HepG2 (cell line): ENCODE data around the gene NAT9. TPM values are rescaled to one million over a fixed set of nuclear protein-coding genes. Genes with fewer than 3 reads are reported as not detected.

Experiments
- ATAC-seq: fragments of 200-7000 bp; cut with Tn5 transposase; 3 replicates; pipeline ENCODE4 v1.9.1; 2020; ENCODE audit warnings: mild to moderate bottlenecking, moderate library complexity
- BruUV-seq: library from RNA; stranded (reverse); fragments of 400-500 nt; replicated peaks from 2 replicates; lab custom pipeline; 2021; lab: Mats Ljungman, UMichigan
- CTCF ChIA-PET: fragments of 300-600 bp; formaldehyde crosslinking; extraction: SDS; loops from one replicate; lab custom pipeline; 2021; ENCODE audit warnings: low total read pairs, inconsistent platforms, low intra/inter-chr PET ratio; lab: Yijun Ruan, JAX
- POLR2A ChIA-PET: fragments of 350-600 bp; sonication (Branson Sonifier 250); formaldehyde crosslinking; loops from one replicate; lab custom pipeline; 2020; ENCODE audit warnings: antibody characterized with exemption, inconsistent platforms; lab: Yijun Ruan, JAX
- DNase-seq: peaks from one replicate; pipeline ENCODE4 v3.0.0-alpha.2; 2015; ENCODE audit warnings: low spot score
- FAIRE-seq: peaks from 3 replicates; lab custom pipeline; 2011; peaks lifted over from hg19 to GRCh38; lab: Jason Lieb, UNC
- H2AFZ ChIP-seq: one replicate; pipeline ENCODE4 v1.6.1; 2011; ENCODE audit warnings: low read length, inconsistent platforms
- H3K27ac ChIP-seq: fragments of 300-600 bp; 3 replicates; pipeline ENCODE4 v1.8.0; 2011; ENCODE audit warnings: mixed run types, mild to moderate bottlenecking, mixed read lengths, low read length, inconsistent platforms; ENCODE audit not compliant: insufficient read depth; ENCODE audit errors: extremely low read length
- H3K27me3 ChIP-seq, 2 experiments: fragments of 200-600 bp in 1 of 2; 2 replicates in 1 of 2; 3 replicates in 1 of 2; pipeline versions ENCODE4 v1.6.0 to v1.8.0; 2011; ENCODE audit warnings: low read length in 2 of 2, mild to moderate bottlenecking in 2 of 2, moderate library complexity in 2 of 2, inconsistent platforms in 1 of 2; ENCODE audit not compliant: insufficient read depth in 2 of 2, control insufficient read depth in 1 of 2
- H3K36me3 ChIP-seq, 2 experiments: fragments of 200-600 bp in 1 of 2; replicated peaks in 1 of 2; 2 replicates in 1 of 2; 3 replicates in 1 of 2; pipeline versions ENCODE4 v1.5.1 to v1.8.0; 2011; ENCODE audit warnings: low read length in 2 of 2, inconsistent platforms in 1 of 2; ENCODE audit not compliant: insufficient read depth in 2 of 2, control insufficient read depth in 1 of 2
- H3K4me1 ChIP-seq: 2 replicates; pipeline ENCODE4 v1.5.1; 2012; ENCODE audit warnings: low read length, inconsistent platforms; ENCODE audit not compliant: insufficient read depth
- H3K4me2 ChIP-seq: 2 replicates; pipeline ENCODE4 v1.6.0; 2011; ENCODE audit warnings: low read depth, low read length, inconsistent platforms
- H3K4me3 ChIP-seq, 3 experiments: fragments of 200-600 bp in 1 of 3; sonication (generic), shearing (Covaris generic) in 1 of 3; replicated peaks in 1 of 3; 2 replicates each; pipeline ENCODE4 v1.5.1; 2011 to 2016; ENCODE audit warnings: low read length in 3 of 3, inconsistent platforms in 2 of 3, low read depth in 2 of 3, mild to moderate bottlenecking in 2 of 3, control low read depth in 1 of 3, mixed read lengths in 1 of 3; ENCODE audit not compliant: insufficient read depth in 1 of 3
- H3K79me2 ChIP-seq: one replicate; pipeline ENCODE4 v1.6.1; 2011; ENCODE audit warnings: low read length, inconsistent platforms; ENCODE audit not compliant: insufficient read depth
- H3K9ac ChIP-seq: 2 replicates; pipeline ENCODE4 v1.6.0; 2011; ENCODE audit warnings: mild to moderate bottlenecking, low read depth, low read length, inconsistent platforms; ENCODE audit not compliant: insufficient read depth
- H3K9me3 ChIP-seq: 2 replicates; pipeline ENCODE4 v1.5.1; 2012; ENCODE audit warnings: mild to moderate bottlenecking, low read length
- H4K20me1 ChIP-seq: 2 replicates; pipeline ENCODE4 v1.6.0; 2011; ENCODE audit warnings: inconsistent platforms, mild to moderate bottlenecking, low read length, moderate library complexity; ENCODE audit not compliant: insufficient read depth
- BRCA1 ChIP-seq: sonication (generic); formaldehyde crosslinking; IDR thresholded peaks from 2 replicates; pipeline ENCODE4 v1.4.0; 2020; ENCODE audit warnings: missing genetic modification reagents
- CTCF ChIP-seq: sonication (generic); formaldehyde crosslinking; IDR thresholded peaks from 2 replicates; pipeline ENCODE4 v1.5.0; 2020; ENCODE audit warnings: mild to moderate bottlenecking, missing genetic modification reagents, moderate library complexity
- ELF3 ChIP-seq: IDR thresholded peaks from 2 replicates; pipeline ENCODE4 v1.6.1; 2016; ENCODE audit warnings: missing genetic modification reagents, missing compliant biosample characterization
- IRX3 ChIP-seq: sonication (generic); formaldehyde crosslinking; IDR thresholded peaks from 2 replicates; pipeline ENCODE4 v1.8.1; 2023; ENCODE audit warnings: mild to moderate bottlenecking, low read depth, missing genetic modification reagents, borderline replicate concordance
- JUNB ChIP-seq: sonication (generic); formaldehyde crosslinking; IDR thresholded peaks from 2 replicates; pipeline ENCODE4 v1.8.0; 2022; ENCODE audit warnings: missing genetic modification reagents, mild to moderate bottlenecking, borderline replicate concordance
- PHF8 ChIP-seq: sonication (generic); formaldehyde crosslinking; IDR thresholded peaks from 2 replicates; pipeline ENCODE4 v1.5.0; 2020; ENCODE audit warnings: missing genetic modification reagents
- TAF1 ChIP-seq: sonication (generic); formaldehyde crosslinking; IDR thresholded peaks from 2 replicates; pipeline ENCODE4 v1.4.0; 2020; ENCODE audit warnings: missing genetic modification reagents
- ZBTB42 ChIP-seq: sonication (generic); formaldehyde crosslinking; IDR thresholded peaks from 2 replicates; pipeline ENCODE4 v1.5.0; 2020; ENCODE audit warnings: mild to moderate bottlenecking, missing genetic modification reagents
- ZNF451 ChIP-seq: sonication (generic); formaldehyde crosslinking; IDR thresholded peaks from 2 replicates; pipeline ENCODE4 v1.5.0; 2020; ENCODE audit warnings: mild to moderate bottlenecking, missing genetic modification reagents
- ZNF546 ChIP-seq: sonication (generic); formaldehyde crosslinking; conservative IDR thresholded peaks from 2 replicates; pipeline ENCODE4 v1.8.1; 2023; ENCODE audit warnings: mild to moderate bottlenecking, missing genetic modification reagents
- ZNF572 ChIP-seq: sonication (generic); formaldehyde crosslinking; IDR thresholded peaks from 2 replicates; pipeline ENCODE4 v1.5.1; 2020; ENCODE audit warnings: mild to moderate bottlenecking, missing genetic modification reagents
- ZNF607 ChIP-seq: sonication (generic); formaldehyde crosslinking; IDR thresholded peaks from 2 replicates; pipeline ENCODE4 v1.5.1; 2020; ENCODE audit warnings: missing genetic modification reagents, mild to moderate bottlenecking, borderline replicate concordance
- ZNF652 ChIP-seq: IDR thresholded peaks from 2 replicates; pipeline ENCODE4 v1.6.1; 2016; ENCODE audit warnings: low read depth, borderline replicate concordance
- ZNF781 ChIP-seq: sonication (generic); formaldehyde crosslinking; IDR thresholded peaks from 2 replicates; pipeline ENCODE4 v1.5.1; 2020; ENCODE audit warnings: borderline replicate concordance, mild to moderate bottlenecking, missing genetic modification reagents; ENCODE audit errors: not compliant biosample characterization
- ZSCAN29 ChIP-seq: sonication (generic); formaldehyde crosslinking; conservative IDR thresholded peaks from 2 replicates; pipeline ENCODE4 v1.4.0; 2020; ENCODE audit warnings: mild to moderate bottlenecking, missing genetic modification reagents
- WGBS: methylation state at CpG from one replicate; pipeline ENCODE4 v1.1.6; 2017; ENCODE audit warnings: low lambda C conversion rate; 5-methylcytosine and 5-hydroxymethylcytosine counted together
- in situ Hi-C: cut with HindIII; loops from 2 replicates; pipeline ENCODE4 v1.10.0; 2017; ENCODE audit warnings: low pct_unique_long_range_greater_than_20kb; ENCODE audit not compliant: extremely low pct_ligation_motif_present
- intact Hi-C: fragments of 100-400 bp; cut with micrococcal nuclease; formaldehyde crosslinking; loops from one replicate; pipeline ENCODE4 v1.10.0; 2022; ENCODE audit not compliant: unreplicated experiment
- polyA plus RNA-seq, 8 experiments: library from polyadenylated mRNA; depleted of rRNA in 3 of 8; stranded (reverse) in 7 of 8; unstranded in 1 of 8; fragments of >200 nt; fragmentation: Illumina TruSeq in 4 of 8; extraction: Trizol in 4 of 8; gene quantifications; 2 replicates each; pipeline versions ENCODE4 v1.2.1 to v1.2.3, GENCODE V29; 2011 to 2016; ENCODE audit warnings: low read depth in 4 of 8, missing spikeins in 1 of 8, mixed read lengths in 1 of 8; ENCODE audit not compliant: insufficient read depth in 1 of 8
- total RNA-seq, 5 experiments: library from RNA; depleted of rRNA; stranded (reverse); fragments of >200 nt; fragmentation: Illumina TruSeq; extraction: Trizol; gene quantifications; 2 replicates each; pipeline ENCODE4 v1.2.3, GENCODE V29; 2016; ENCODE audit warnings: low read depth in 1 of 5
- TF ChIP-seq, protein P1 (sequence below): sonication (generic); formaldehyde crosslinking; IDR thresholded peaks from 2 replicates; pipeline ENCODE4 v1.4.0; 2020; ENCODE audit warnings: missing genetic modification reagents
- TF ChIP-seq, protein P2 (sequence below): sonication (generic); formaldehyde crosslinking; IDR thresholded peaks from 2 replicates; pipeline ENCODE4 v1.5.0; 2020; ENCODE audit warnings: missing genetic modification reagents, mild to moderate bottlenecking, borderline replicate concordance
- TF ChIP-seq, protein P3 (sequence below): IDR thresholded peaks from 2 replicates; pipeline ENCODE4 v1.6.1; 2016

Gene NAT9
- total and polyA plus RNA-seq, 2 of the 13 experiments (the other 11 are each of a cell fraction or from before 2014, with no cell fraction given), result 39.7 to 44.2 TPM

DNA sequence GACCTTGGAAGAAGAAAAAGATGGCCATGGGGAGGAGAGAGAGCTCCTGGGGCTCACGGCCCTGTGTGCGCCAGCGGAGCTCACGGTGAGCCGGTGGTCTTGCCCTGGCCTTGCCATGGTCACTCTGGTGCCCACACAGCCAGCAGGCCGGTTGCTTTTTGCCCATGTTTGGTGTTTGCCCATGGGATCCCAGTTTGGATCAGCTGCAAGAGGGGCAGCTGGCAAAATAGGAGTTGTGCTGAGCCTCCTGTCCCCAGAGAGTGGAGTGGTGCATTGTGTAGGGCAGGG, 26.2 kb downstream of the NAT9 start:
- FAIRE-seq, result no peak
- TF ChIP-seq ZNF546 (CRISPR knock-in tag) (peak; percentile 73; the same call in 1 of the 2 replicates), ZNF652 (no peak), PHF8 (CRISPR knock-in tag) (peak; percentile 2; the same call in 1 of the 2 replicates), ZNF451 (0 out of 2 replicates have a peak, but pooled peaks have one; percentile 2), TAF1 (peak; percentile 11; the same call in 1 of the 2 replicates), ZNF572 (CRISPR knock-in tag) (peak; percentile 70; the same call in 1 of the 2 replicates), BRCA1 (CRISPR knock-in tag) (no peak), ZBTB42 (CRISPR knock-in tag) (peak; percentile 84; the same call in 1 of the 2 replicates), ELF3 (CRISPR knock-in tag) (peak; percentile 1; the same call in 1 of the 2 replicates), IRX3 (CRISPR knock-in tag) (0 out of 2 replicates have a peak, but pooled peaks have one; percentile 4), ZNF781 (peak; percentile 19), CTCF (CRISPR knock-in tag) (no peak), JUNB (CRISPR knock-in tag) (no peak), ZSCAN29 (no peak), ZNF607 (0 out of 2 replicates have a peak, but pooled peaks have one; percentile 43)
- TF ChIP-seq, protein P1, sequence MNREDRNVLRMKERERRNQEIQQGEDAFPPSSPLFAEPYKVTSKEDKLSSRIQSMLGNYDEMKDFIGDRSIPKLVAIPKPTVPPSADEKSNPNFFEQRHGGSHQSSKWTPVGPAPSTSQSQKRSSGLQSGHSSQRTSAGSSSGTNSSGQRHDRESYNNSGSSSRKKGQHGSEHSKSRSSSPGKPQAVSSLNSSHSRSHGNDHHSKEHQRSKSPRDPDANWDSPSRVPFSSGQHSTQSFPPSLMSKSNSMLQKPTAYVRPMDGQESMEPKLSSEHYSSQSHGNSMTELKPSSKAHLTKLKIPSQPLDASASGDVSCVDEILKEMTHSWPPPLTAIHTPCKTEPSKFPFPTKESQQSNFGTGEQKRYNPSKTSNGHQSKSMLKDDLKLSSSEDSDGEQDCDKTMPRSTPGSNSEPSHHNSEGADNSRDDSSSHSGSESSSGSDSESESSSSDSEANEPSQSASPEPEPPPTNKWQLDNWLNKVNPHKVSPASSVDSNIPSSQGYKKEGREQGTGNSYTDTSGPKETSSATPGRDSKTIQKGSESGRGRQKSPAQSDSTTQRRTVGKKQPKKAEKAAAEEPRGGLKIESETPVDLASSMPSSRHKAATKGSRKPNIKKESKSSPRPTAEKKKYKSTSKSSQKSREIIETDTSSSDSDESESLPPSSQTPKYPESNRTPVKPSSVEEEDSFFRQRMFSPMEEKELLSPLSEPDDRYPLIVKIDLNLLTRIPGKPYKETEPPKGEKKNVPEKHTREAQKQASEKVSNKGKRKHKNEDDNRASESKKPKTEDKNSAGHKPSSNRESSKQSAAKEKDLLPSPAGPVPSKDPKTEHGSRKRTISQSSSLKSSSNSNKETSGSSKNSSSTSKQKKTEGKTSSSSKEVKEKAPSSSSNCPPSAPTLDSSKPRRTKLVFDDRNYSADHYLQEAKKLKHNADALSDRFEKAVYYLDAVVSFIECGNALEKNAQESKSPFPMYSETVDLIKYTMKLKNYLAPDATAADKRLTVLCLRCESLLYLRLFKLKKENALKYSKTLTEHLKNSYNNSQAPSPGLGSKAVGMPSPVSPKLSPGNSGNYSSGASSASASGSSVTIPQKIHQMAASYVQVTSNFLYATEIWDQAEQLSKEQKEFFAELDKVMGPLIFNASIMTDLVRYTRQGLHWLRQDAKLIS (CRISPR knock-in tag), result 0 out of 2 replicates have a peak, but pooled peaks have one; percentile 19
- TF ChIP-seq, protein P2, sequence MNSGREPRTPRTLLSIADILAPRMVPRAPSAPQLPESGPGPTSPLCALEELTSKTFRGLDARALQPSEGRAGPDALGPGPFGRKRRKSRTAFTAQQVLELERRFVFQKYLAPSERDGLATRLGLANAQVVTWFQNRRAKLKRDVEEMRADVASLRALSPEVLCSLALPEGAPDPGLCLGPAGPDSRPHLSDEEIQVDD, result 0 out of 2 replicates have a peak, but pooled peaks have one; percentile 34
- TF ChIP-seq, protein P3, sequence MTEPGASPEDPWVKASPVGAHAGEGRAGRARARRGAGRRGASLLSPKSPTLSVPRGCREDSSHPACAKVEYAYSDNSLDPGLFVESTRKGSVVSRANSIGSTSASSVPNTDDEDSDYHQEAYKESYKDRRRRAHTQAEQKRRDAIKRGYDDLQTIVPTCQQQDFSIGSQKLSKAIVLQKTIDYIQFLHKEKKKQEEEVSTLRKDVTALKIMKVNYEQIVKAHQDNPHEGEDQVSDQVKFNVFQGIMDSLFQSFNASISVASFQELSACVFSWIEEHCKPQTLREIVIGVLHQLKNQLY, result 0 out of 2 replicates have a peak, but pooled peaks have one; percentile 3

More for the DNA sequence above, 26.2 kb downstream of the NAT9 start:
- H3K4me1 ChIP-seq, result peaks cover 74% of the 10 kb centered on the region
- H3K79me2 ChIP-seq, result peaks cover 66% of the 10 kb centered on the region
- peak overlapping the region; percentile 94 for H3K9ac ChIP-seq
- peak overlapping the region; percentile 95 to 99 (median 99) for H3K4me3 ChIP-seq
- H4K20me1 ChIP-seq, result peaks cover 19% of the 10 kb centered on the region
- in situ Hi-C loops (loop anchor here (10.0 kb wide), 1 partner anchor 315 kb away; the partner anchor contains the start of gene GPRC5C), intact Hi-C loops (loop anchor here (1.0 kb wide), 1 partner anchor 10 kb away; no protein-coding TSS in a partner anchor)
- H3K4me2 ChIP-seq, result peak overlapping the region; percentile 97
- POLR2A ChIA-PET, result interaction anchor here (1.0 to 21.5 kb wide), 16 partner anchors 9 to 1030 kb away, joined by 3 to 1459 read pairs (median 4); partner anchors contain the start of genes FDXR, NAT9 and RAB37
- BruUV-seq, result TSS peak; percentile 83
- DNase-seq, result no peak
- no peak overlapping the region for H2AFZ ChIP-seq
- H3K9me3 ChIP-seq, result no peaks in the 10 kb centered on the region
- H3K27me3 ChIP-seq, result no peaks in the 10 kb centered on the region; a peak in 1 of 5 replicates
- H3K36me3 ChIP-seq, result peaks cover 3 to 22% of the 10 kb centered on the region in 2 experiments
- CTCF ChIA-PET, result interaction anchor here (1.6 to 9.0 kb wide), 2 partner anchors 22 to 31 kb away, joined by 8 to 219 read pairs; partner anchors contain the start of gene NAT9
- no peak for ATAC-seq
- 3% methylated on average over 6 of the region's 6 CpGs for WGBS
- peak overlapping the region; percentile 96 for H3K27ac ChIP-seq
